Measurements from ENCODE around the gene ARHGAP1.
"Not testable (repeated sequence)": the region's sequence is repeated elsewhere in the genome, so short reads cannot be mapped to it uniquely, and the experiment has no call there.

DNA sequence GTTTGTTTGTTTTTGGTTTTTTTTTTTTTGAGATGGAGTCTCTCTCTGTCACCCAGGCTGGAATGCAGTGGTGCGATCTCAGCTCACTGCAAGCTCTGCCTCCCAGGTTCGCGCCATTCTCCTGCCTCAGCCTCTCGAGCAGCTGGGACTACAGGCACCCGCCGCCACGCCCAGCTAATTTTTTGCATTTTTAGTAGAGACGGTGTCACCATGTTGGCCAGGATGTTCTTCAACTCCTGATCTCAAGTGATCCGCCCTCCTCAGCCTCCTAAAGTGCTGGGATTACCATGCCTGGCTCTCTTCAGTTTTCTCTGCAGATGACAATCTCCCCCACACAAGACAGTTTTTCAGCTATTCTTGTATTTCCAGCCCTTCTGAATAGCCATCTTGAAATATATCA, 8.9 kb upstream of the ARHGAP1 start:
- not testable (repeated sequence) for TF ChIP-seq POLR2AphosphoS5 (IDR thresholded peaks at IDR 0.05); CTCF (IDR thresholded peaks at IDR 0.05); EP300 (IDR thresholded peaks at IDR 0.05); POLR2A (IDR thresholded peaks at IDR 0.05; ENCODE audit: low read depth)
